ENCODE results near the gene ZNF292. TPM values are rescaled to one million over a fixed set of nuclear protein-coding genes. Genes with fewer than 3 reads are reported as not detected.

The ZNF292 gene
- total RNA-seq, 2 donors from 2014 or later, result 31.5 to 46.8 TPM

DNA sequence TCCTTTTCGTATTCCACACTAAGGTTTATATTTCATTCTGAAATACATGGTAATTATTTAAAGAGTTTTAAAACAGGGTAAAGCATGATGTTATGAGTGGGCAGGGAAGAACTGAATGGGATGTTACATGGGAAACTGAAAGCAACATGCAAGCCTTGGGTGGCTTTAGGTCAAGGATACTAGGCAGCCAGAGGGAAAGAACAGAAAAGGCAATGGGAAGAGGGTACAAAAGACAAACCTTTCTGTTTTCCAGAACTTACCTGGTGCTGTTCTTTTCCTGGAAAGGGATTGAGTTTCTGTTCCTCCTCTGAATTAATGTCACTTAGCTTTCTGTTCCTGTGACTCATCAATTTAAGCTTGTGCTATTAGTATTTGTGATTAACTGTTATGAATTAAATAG is 95.9 kb downstream of the ZNF292 start:
- DNase-seq (ENCODE audit: low spot score) (no peak), ATAC-seq (ENCODE audit: insufficient number of reproducible peaks, low FRiP score, low read depth) (no peak)
- peaks cover 43% of the 10 kb centered on the region for H3K36me3 ChIP-seq
- no peaks in the 10 kb centered on the region for H3K27me3 ChIP-seq (replicated peaks; ENCODE audit: insufficient read depth)
- no peak overlapping the region for H3K27ac ChIP-seq
- no peaks in the 10 kb centered on the region for H3K4me1 ChIP-seq (ENCODE audit: control insufficient read depth in 1 of 2, low read depth in 2 of 2)
- TF ChIP-seq, protein P1, sequence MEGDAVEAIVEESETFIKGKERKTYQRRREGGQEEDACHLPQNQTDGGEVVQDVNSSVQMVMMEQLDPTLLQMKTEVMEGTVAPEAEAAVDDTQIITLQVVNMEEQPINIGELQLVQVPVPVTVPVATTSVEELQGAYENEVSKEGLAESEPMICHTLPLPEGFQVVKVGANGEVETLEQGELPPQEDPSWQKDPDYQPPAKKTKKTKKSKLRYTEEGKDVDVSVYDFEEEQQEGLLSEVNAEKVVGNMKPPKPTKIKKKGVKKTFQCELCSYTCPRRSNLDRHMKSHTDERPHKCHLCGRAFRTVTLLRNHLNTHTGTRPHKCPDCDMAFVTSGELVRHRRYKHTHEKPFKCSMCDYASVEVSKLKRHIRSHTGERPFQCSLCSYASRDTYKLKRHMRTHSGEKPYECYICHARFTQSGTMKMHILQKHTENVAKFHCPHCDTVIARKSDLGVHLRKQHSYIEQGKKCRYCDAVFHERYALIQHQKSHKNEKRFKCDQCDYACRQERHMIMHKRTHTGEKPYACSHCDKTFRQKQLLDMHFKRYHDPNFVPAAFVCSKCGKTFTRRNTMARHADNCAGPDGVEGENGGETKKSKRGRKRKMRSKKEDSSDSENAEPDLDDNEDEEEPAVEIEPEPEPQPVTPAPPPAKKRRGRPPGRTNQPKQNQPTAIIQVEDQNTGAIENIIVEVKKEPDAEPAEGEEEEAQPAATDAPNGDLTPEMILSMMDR (IDR thresholded peaks at IDR 0.05), result no peak
- H3K4me3 ChIP-seq, result no peak overlapping the region
- no peaks in the 10 kb centered on the region for H3K9me3 ChIP-seq

GRCh38 chr6:87251725-87252124 is 96.4 kb downstream of the ZNF292 start:
- Histone ChIP-seq H3K4me3 (no peak overlapping the region), H3K36me3 (peaks cover 40% of the 10 kb centered on the region), H3K27ac (no peak overlapping the region), H3K4me1 (ENCODE audit: control insufficient read depth in 1 of 2, low read depth in 2 of 2) (no peaks in the 10 kb centered on the region), H3K27me3 (replicated peaks; ENCODE audit: insufficient read depth) (no peaks in the 10 kb centered on the region), H3K9me3 (no peaks in the 10 kb centered on the region)
- ATAC-seq (ENCODE audit: insufficient number of reproducible peaks, low FRiP score, low read depth) (no peak), DNase-seq (ENCODE audit: low spot score) (no peak)
- TF ChIP-seq, protein P1 (IDR thresholded peaks at IDR 0.05), result no peak

DNA sequence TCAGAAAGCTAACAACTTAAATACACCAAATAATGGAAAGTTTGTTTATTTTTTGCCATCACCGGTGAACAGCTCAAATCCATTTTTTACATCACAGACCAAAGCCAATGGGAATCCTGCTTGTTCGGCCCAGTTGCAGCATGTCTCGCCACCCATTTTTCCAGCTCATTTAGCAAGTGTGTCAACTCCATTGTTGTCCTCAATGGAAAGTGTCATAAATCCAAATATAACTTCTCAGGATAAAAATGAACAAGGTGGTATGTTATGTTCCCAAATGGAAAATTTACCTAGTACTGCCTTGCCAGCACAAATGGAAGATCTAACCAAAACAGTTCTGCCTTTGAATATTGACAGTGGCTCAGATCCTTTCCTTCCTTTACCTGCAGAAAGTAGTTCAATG is 101.7 kb downstream of the ZNF292 start:
- Histone ChIP-seq H3K4me3 (no peak overlapping the region), H3K27ac (no peak overlapping the region), H3K4me1 (ENCODE audit: control insufficient read depth in 1 of 2, low read depth in 2 of 2) (no peaks in the 10 kb centered on the region), H3K36me3 (peaks cover 20% of the 10 kb centered on the region), H3K27me3 (replicated peaks; ENCODE audit: insufficient read depth) (no peaks in the 10 kb centered on the region), H3K9me3 (no peaks in the 10 kb centered on the region)
- no peak for DNase-seq (ENCODE audit: low spot score)
- no peak for ATAC-seq (ENCODE audit: insufficient number of reproducible peaks, low FRiP score, low read depth)
- TF ChIP-seq, protein P1 (IDR thresholded peaks at IDR 0.05), result no peak

- Histone ChIP-seq H3K36me3 (peaks cover 20% of the 10 kb centered on the region), H3K9me3 (no peaks in the 10 kb centered on the region), H3K27me3 (replicated peaks; ENCODE audit: insufficient read depth) (no peaks in the 10 kb centered on the region), H3K27ac (no peak overlapping the region), H3K4me1 (ENCODE audit: control insufficient read depth in 1 of 2, low read depth in 2 of 2) (no peaks in the 10 kb centered on the region), H3K4me3 (no peak overlapping the region)
- DNase-seq (ENCODE audit: low spot score) (no peak), ATAC-seq (ENCODE audit: insufficient number of reproducible peaks, low FRiP score, low read depth) (no peak)
- TF ChIP-seq, protein P1 (IDR thresholded peaks at IDR 0.05), result no peak
Observed at GRCh38 chr6:87257565-87257964, 102.2 kb downstream of the ZNF292 start.

DNA sequence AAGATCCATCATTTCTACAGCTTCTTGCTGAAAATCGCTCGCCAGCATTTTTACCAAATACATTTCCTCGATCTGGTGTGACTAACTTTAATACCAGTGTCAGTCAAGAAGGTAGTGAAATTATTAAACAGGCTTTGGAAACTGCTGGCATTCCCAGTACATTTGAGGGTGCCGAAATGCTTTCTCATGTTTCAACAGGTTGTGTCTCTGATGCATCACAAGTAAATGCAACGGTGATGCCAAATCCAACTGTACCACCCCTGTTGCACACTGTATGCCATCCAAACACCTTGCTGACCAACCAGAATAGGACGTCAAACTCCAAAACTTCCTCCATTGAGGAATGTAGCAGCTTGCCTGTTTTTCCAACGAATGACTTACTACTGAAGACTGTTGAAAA is 102.6 kb downstream of the ZNF292 start:
- no peaks in the 10 kb centered on the region for H3K4me1 ChIP-seq (ENCODE audit: control insufficient read depth in 1 of 2, low read depth in 2 of 2)
- no peak overlapping the region for H3K4me3 ChIP-seq
- TF ChIP-seq, protein P1 (IDR thresholded peaks at IDR 0.05), result no peak
- no peak overlapping the region for H3K27ac ChIP-seq
- peaks cover 20% of the 10 kb centered on the region for H3K36me3 ChIP-seq
- H3K9me3 ChIP-seq, result no peaks in the 10 kb centered on the region
- ATAC-seq (ENCODE audit: insufficient number of reproducible peaks, low FRiP score, low read depth), result no peak
- no peaks in the 10 kb centered on the region for H3K27me3 ChIP-seq (replicated peaks; ENCODE audit: insufficient read depth)
- no peak for DNase-seq (ENCODE audit: low spot score)

Data from thoracic aorta (tissue), 2 donors.